Amygdala (tissue), 56 donors: ENCODE measurements around the gene TNS1.
"Not testable (repeated sequence)": the region's sequence is repeated elsewhere in the genome, so short reads cannot be mapped to it uniquely, and the experiment has no call there.

Source experiments
- DNase-seq, 56 donors: peaks; one replicate each; lab custom pipeline; 2025; lab: John Stamatoyannopoulos, UW

TNS1 gene

GRCh38 chr2:218030409-218031195 lies 27.8 kb upstream of the TNS1 start:
- no peak for DNase-seq

- no peak for DNase-seq
Observed at GRCh38 chr2:218029366-218030360, 26.9 kb upstream of the TNS1 start.

- no peak for DNase-seq
Observed at GRCh38 chr2:218028562-218029348, 26.0 kb upstream of the TNS1 start.

- DNase-seq, result no peak
Observed at GRCh38 chr2:218028189-218028495, 25.3 kb upstream of the TNS1 start.

- DNase-seq, result no peak
Observed at GRCh38 chr2:218027426-218028188, 24.8 kb upstream of the TNS1 start.

- DNase-seq, result peak in 3 of 56 donors; percentile 19 to 44 (median 25)
Observed at GRCh38 chr2:218026676-218027425, 24.1 kb upstream of the TNS1 start.

- no peak for DNase-seq
Observed at GRCh38 chr2:218026244-218026643, 23.4 kb upstream of the TNS1 start.

- DNase-seq, result no peak
Observed at GRCh38 chr2:218024871-218025270, 22.1 kb upstream of the TNS1 start.

- no peak for DNase-seq
Observed at GRCh38 chr2:218024336-218024735, 21.5 kb upstream of the TNS1 start.

GRCh38 chr2:218023636-218024035 lies 20.8 kb upstream of the TNS1 start:
- DNase-seq, result no peak

- DNase-seq, result no peak
Observed at GRCh38 chr2:218022851-218023530, 20.2 kb upstream of the TNS1 start.

- no peak for DNase-seq
Observed at GRCh38 chr2:218022131-218022850, 19.5 kb upstream of the TNS1 start.

GRCh38 chr2:218021536-218022071 lies 18.8 kb upstream of the TNS1 start:
- no peak for DNase-seq

- DNase-seq, result no peak
Observed at GRCh38 chr2:218020966-218021535, 18.3 kb upstream of the TNS1 start.

GRCh38 chr2:218020281-218020680 lies 17.5 kb upstream of the TNS1 start:
- DNase-seq, result no peak

GRCh38 chr2:218019411-218020060 lies 16.7 kb upstream of the TNS1 start:
- DNase-seq, result no peak

GRCh38 chr2:218018842-218019125 lies 16.0 kb upstream of the TNS1 start:
- DNase-seq, result not testable (repeated sequence)
